SU-DHL-6 (cell line): ENCODE data around the gene SASS6.

Experiments used
- H2AFZ ChIP-seq: fragments of 200-600 bp; sonication (generic); 2 replicates; pipeline ENCODE4 v1.6.1; 2014; ENCODE audit warnings: low read depth, mild to moderate bottlenecking, moderate library complexity, mixed read lengths, antibody characterized with exemption, low read length; ENCODE audit not compliant: severe bottlenecking
- H3F3A ChIP-seq: fragments of 200-600 bp; shearing (Covaris generic); 2 replicates; pipeline ENCODE4 v1.6.0; 2016; ENCODE audit warnings: antibody characterized with exemption, mild to moderate bottlenecking; ENCODE audit not compliant: insufficient read depth
- H3K27ac ChIP-seq: fragments of 200-600 bp; sonication (generic); 2 replicates; pipeline ENCODE4 v1.5.1; 2016; ENCODE audit warnings: low read depth, mild to moderate bottlenecking, low read length, moderate library complexity, mixed read lengths
- H3K27me3 ChIP-seq: fragments of 200-600 bp; sonication (generic), shearing (Covaris generic); 2 replicates; pipeline ENCODE4 v1.6.0; 2014; ENCODE audit warnings: mild to moderate bottlenecking, low read length
- H3K36me3 ChIP-seq: fragments of 200-600 bp; sonication (generic); 2 replicates; pipeline ENCODE4 v1.6.1; 2014; ENCODE audit warnings: mild to moderate bottlenecking, low read length, mixed read lengths
- H3K4me2 ChIP-seq: fragments of 300-600, 200-600 bp; shearing (Covaris generic), sonication (generic); 2 replicates; pipeline ENCODE4 v1.6.0; 2014; ENCODE audit warnings: low read length, low read depth, mild to moderate bottlenecking; ENCODE audit not compliant: poor library complexity, severe bottlenecking
- H3K4me3 ChIP-seq: fragments of 200-600 bp; sonication (generic); 2 replicates; pipeline ENCODE4 v1.5.1; 2014; ENCODE audit warnings: antibody characterized with exemption, low read length, mild to moderate bottlenecking, mixed read lengths; ENCODE audit not compliant: insufficient read depth, poor library complexity, severe bottlenecking
- H3K79me2 ChIP-seq: fragments of 200-600 bp; sonication (generic); 2 replicates; pipeline ENCODE4 v1.6.1; 2014; ENCODE audit warnings: mild to moderate bottlenecking, low read length, moderate library complexity; ENCODE audit not compliant: insufficient read depth
- H3K9ac ChIP-seq: fragments of 200-600 bp; sonication (generic); 2 replicates; pipeline ENCODE4 v1.7.0; 2014; ENCODE audit warnings: mild to moderate bottlenecking, low read length
- H3K9me2 ChIP-seq: fragments of 200-600 bp; sonication (generic); replicated peaks from 2 replicates; pipeline ENCODE4 v1.6.1; 2014; ENCODE audit warnings: low read length; ENCODE audit not compliant: insufficient read depth
- H3K9me3 ChIP-seq: fragments of 200-600 bp; sonication (generic); 2 replicates; pipeline ENCODE4 v1.6.1; 2014; ENCODE audit warnings: low read length, mixed read lengths; ENCODE audit not compliant: insufficient read depth
- H4K20me1 ChIP-seq: fragments of 200-600 bp; sonication (generic); 2 replicates; pipeline ENCODE4 v1.6.1; 2014; ENCODE audit warnings: low read depth, mild to moderate bottlenecking, antibody characterized with exemption, low read length, moderate library complexity, mixed read lengths
- EZH2phosphoT487 ChIP-seq: fragments of 200-600 bp; sonication (generic), shearing (Covaris generic); conservative IDR thresholded peaks from 2 replicates; pipeline ENCODE4 v1.6.1; 2018; ENCODE audit warnings: mild to moderate bottlenecking, antibody characterized with exemption, low read length, moderate library complexity, mixed read lengths
- TF ChIP-seq, protein P1 (sequence below): fragments of 200-600 bp; sonication (generic); IDR thresholded peaks from one replicate; pipeline ENCODE4 v1.5.1; 2017; ENCODE audit warnings: antibody characterized with exemption, mild to moderate bottlenecking, low read length, moderate library complexity; ENCODE audit not compliant: insufficient read depth, poor library complexity, severe bottlenecking

The SASS6 gene

DNA sequence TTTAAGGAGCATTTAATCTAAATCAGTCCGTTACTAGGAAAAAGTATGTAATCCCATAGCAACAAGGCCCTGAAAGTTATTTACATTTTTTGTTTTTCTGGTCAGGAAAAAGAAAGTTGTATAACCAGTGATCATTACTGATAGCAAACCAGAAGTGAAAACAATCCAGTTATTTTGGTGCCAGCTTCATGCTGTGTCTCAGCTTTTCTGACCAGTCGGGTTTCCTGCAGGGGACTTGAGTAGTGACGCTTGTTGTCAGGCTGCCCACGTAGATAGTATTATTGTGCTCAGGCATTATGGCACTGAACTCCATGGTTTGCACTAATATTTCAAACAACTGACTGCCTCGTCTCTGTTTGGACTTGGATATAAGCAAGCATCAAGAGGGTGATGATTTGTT is 55.2 kb downstream of the SASS6 start:
- no peaks in the 10 kb centered on the region for H3K9me2 ChIP-seq
- H3K27ac ChIP-seq, result no peak overlapping the region
- no peak overlapping the region for H2AFZ ChIP-seq
- peaks cover 24% of the 10 kb centered on the region for H3K36me3 ChIP-seq
- H3F3A ChIP-seq, result peaks cover 6% of the 10 kb centered on the region; the same call in 1 of the 2 replicates
- no peak overlapping the region for H3K4me2 ChIP-seq
- H3K27me3 ChIP-seq, result no peaks in the 10 kb centered on the region
- H3K4me3 ChIP-seq, result no peak overlapping the region
- H3K9me3 ChIP-seq, result no peaks in the 10 kb centered on the region
- no peaks in the 10 kb centered on the region for H4K20me1 ChIP-seq
- TF ChIP-seq, protein P1, sequence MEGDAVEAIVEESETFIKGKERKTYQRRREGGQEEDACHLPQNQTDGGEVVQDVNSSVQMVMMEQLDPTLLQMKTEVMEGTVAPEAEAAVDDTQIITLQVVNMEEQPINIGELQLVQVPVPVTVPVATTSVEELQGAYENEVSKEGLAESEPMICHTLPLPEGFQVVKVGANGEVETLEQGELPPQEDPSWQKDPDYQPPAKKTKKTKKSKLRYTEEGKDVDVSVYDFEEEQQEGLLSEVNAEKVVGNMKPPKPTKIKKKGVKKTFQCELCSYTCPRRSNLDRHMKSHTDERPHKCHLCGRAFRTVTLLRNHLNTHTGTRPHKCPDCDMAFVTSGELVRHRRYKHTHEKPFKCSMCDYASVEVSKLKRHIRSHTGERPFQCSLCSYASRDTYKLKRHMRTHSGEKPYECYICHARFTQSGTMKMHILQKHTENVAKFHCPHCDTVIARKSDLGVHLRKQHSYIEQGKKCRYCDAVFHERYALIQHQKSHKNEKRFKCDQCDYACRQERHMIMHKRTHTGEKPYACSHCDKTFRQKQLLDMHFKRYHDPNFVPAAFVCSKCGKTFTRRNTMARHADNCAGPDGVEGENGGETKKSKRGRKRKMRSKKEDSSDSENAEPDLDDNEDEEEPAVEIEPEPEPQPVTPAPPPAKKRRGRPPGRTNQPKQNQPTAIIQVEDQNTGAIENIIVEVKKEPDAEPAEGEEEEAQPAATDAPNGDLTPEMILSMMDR, result no peak
- TF ChIP-seq EZH2phosphoT487, result no peak
- no peak overlapping the region for H3K9ac ChIP-seq
- no peaks in the 10 kb centered on the region for H3K79me2 ChIP-seq

DNA sequence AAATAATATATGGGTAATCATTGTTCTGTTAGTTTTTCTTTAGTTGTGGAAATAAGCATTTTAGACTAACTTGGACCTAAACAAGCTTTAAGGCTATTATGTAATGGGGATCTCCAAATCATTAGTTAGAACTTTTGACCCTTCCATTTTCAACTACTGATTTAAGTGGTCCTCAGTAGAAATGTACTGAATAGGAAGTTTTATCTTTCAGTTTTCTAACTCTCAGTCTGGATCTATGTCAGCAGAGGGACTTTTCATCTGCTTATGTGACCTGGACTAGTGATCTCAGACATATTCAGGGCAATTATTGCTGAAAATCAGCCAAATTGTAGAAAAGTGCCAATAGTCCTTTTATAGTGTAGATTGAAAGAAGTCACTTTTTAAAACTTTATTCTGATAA is 56.0 kb downstream of the SASS6 start:
- Histone ChIP-seq H2AFZ (no peak overlapping the region), H3K9ac (no peak overlapping the region), H4K20me1 (no peaks in the 10 kb centered on the region), H3K79me2 (no peaks in the 10 kb centered on the region), H3K9me3 (no peaks in the 10 kb centered on the region), H3K4me3 (no peak overlapping the region), H3K9me2 (no peaks in the 10 kb centered on the region), H3F3A (no peaks in the 10 kb centered on the region), H3K36me3 (peaks cover 17% of the 10 kb centered on the region), H3K27ac (no peak overlapping the region), H3K4me2 (no peak overlapping the region), H3K27me3 (no peaks in the 10 kb centered on the region)
- TF ChIP-seq EZH2phosphoT487, result no peak
- TF ChIP-seq, protein P1, result no peak

GRCh38 chr1:100076319-100076718 is 56.4 kb downstream of the SASS6 start:
- Histone ChIP-seq H3K27ac (no peak overlapping the region), H3K4me2 (no peak overlapping the region), H2AFZ (no peak overlapping the region), H3K27me3 (no peaks in the 10 kb centered on the region), H3K9me2 (no peaks in the 10 kb centered on the region), H3K9ac (no peak overlapping the region), H3F3A (no peaks in the 10 kb centered on the region), H3K36me3 (peaks cover 16% of the 10 kb centered on the region), H3K79me2 (no peaks in the 10 kb centered on the region), H4K20me1 (no peaks in the 10 kb centered on the region), H3K9me3 (no peaks in the 10 kb centered on the region), H3K4me3 (no peak overlapping the region)
- TF ChIP-seq EZH2phosphoT487, result no peak

- Histone ChIP-seq H3K4me2 (no peak overlapping the region), H3K36me3 (peaks cover 15% of the 10 kb centered on the region), H4K20me1 (no peaks in the 10 kb centered on the region), H3K27ac (no peak overlapping the region), H3F3A (no peaks in the 10 kb centered on the region), H2AFZ (no peak overlapping the region), H3K27me3 (no peaks in the 10 kb centered on the region), H3K4me3 (no peak overlapping the region), H3K9me3 (no peaks in the 10 kb centered on the region), H3K9ac (no peak overlapping the region), H3K9me2 (no peaks in the 10 kb centered on the region), H3K79me2 (no peaks in the 10 kb centered on the region)
- TF ChIP-seq, protein P1, result no peak
- no peak for TF ChIP-seq EZH2phosphoT487
Measured at GRCh38 chr1:100075773-100076172, 57.0 kb downstream of the SASS6 start.
